OCI-LY7 (cell line): Measurements from ENCODE around the gene FAM161A.

Source experiments
- EZH2phosphoT487 ChIP-seq: fragments of 200-600 bp; sonication (generic); IDR thresholded peaks from 2 replicates; pipeline ENCODE4 v1.6.1; 2018; ENCODE audit warnings: low read depth, borderline replicate concordance, mild to moderate bottlenecking, mixed run types, antibody characterized with exemption, low read length, moderate library complexity, mixed read lengths
- TF ChIP-seq, protein P1 (sequence below): fragments of 200-600 bp; sonication (generic); conservative IDR thresholded peaks from 2 replicates; pipeline ENCODE4 v1.5.1; 2014; ENCODE audit warnings: mild to moderate bottlenecking, antibody characterized with exemption, low read length, moderate library complexity, mixed read lengths

DNA sequence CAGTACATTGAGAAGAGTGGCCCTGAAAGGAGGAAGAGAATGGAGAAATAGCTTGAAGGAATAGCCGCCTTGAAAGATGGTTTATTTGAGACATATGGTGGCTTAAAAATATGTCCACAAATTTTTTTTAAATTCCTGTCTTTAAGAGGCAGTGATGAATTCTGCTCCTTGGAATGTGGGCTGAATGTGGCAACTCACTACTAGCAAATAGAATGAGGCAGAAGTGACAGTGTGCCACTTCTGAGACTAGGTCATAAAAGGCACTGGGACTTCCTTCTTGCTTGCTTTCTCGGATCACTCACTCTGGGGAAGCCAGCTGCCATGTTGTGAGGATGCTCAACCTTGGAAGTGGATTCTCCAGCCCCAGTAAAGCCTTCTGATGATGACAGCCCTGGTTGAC is 67.0 kb downstream of the FAM161A start:
- TF ChIP-seq, protein P1, sequence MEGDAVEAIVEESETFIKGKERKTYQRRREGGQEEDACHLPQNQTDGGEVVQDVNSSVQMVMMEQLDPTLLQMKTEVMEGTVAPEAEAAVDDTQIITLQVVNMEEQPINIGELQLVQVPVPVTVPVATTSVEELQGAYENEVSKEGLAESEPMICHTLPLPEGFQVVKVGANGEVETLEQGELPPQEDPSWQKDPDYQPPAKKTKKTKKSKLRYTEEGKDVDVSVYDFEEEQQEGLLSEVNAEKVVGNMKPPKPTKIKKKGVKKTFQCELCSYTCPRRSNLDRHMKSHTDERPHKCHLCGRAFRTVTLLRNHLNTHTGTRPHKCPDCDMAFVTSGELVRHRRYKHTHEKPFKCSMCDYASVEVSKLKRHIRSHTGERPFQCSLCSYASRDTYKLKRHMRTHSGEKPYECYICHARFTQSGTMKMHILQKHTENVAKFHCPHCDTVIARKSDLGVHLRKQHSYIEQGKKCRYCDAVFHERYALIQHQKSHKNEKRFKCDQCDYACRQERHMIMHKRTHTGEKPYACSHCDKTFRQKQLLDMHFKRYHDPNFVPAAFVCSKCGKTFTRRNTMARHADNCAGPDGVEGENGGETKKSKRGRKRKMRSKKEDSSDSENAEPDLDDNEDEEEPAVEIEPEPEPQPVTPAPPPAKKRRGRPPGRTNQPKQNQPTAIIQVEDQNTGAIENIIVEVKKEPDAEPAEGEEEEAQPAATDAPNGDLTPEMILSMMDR: no peak
- TF ChIP-seq EZH2phosphoT487: no peak
